ENCODE data around the gene ATG101.

Gene ATG101

DNA sequence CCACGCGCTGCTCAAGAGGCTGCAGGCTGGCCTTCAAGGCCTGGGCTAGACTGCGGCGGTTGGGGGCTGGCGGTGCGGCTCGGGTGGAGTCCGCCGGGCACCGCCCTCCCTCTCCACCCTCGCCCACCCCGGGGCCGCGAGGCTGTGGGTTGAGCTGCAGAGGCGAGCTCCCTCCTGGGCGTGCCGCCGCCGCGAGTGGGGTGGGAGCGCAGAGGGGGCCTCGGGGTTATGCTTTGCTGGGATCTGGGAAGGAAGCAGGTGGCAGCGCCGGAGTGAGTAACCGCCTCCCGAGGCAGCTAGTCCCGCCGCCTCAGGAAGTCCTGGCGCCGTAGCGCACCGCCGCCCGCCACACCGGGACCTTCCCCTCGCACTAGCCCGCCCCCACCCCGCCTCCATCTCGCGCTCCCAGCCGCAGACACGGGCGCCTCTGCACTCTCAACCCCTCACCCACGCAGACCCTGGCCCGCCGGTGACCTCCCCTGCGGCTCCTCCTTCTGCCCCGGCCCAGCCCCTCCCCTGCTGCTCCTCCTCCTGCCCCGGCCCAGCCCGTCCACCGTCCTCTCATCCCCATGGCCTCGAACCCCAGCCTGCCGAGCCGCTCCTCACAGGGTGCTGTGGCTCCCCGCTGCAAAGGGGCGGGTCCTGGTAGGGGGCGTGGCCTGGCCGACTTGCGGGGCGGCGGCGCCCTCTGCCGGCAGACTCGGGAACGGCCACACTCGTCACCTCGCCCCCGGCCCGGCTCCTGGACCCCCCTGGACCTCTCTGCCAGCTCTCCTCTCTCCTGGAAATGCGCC is 46.4 kb upstream of the ATG101 start:
- peaks cover 34% of the 10 kb centered on the region for H3K27me3 ChIP-seq (ENCODE audit: control insufficient read depth, low read length)
- H3K4me1 ChIP-seq (ENCODE audit: control insufficient read depth, low read length), result peaks cover 68% of the 10 kb centered on the region
- no peak for TF ChIP-seq EZH2phosphoT487 (IDR thresholded peaks at IDR 0.05; ENCODE audit: borderline replicate concordance, low read length)
- TF ChIP-seq, protein P1, sequence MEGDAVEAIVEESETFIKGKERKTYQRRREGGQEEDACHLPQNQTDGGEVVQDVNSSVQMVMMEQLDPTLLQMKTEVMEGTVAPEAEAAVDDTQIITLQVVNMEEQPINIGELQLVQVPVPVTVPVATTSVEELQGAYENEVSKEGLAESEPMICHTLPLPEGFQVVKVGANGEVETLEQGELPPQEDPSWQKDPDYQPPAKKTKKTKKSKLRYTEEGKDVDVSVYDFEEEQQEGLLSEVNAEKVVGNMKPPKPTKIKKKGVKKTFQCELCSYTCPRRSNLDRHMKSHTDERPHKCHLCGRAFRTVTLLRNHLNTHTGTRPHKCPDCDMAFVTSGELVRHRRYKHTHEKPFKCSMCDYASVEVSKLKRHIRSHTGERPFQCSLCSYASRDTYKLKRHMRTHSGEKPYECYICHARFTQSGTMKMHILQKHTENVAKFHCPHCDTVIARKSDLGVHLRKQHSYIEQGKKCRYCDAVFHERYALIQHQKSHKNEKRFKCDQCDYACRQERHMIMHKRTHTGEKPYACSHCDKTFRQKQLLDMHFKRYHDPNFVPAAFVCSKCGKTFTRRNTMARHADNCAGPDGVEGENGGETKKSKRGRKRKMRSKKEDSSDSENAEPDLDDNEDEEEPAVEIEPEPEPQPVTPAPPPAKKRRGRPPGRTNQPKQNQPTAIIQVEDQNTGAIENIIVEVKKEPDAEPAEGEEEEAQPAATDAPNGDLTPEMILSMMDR (IDR thresholded peaks at IDR 0.05; ENCODE audit: low read depth, low read length, poor library complexity, severe bottlenecking), result peak; percentile 98
- H3K4me3 ChIP-seq (ENCODE audit: low read length), result peak overlapping the region; percentile 71
- H3K4me2 ChIP-seq (ENCODE audit: low read length), result peak overlapping the region; percentile 92
- H4K20me1 ChIP-seq (ENCODE audit: control insufficient read depth, insufficient read depth, low read depth, low read length), result no peaks in the 10 kb centered on the region
- H3F3A ChIP-seq (ENCODE audit: control insufficient read depth, insufficient read depth), result no peaks in the 10 kb centered on the region; the same call in none of the 2 replicates
- no peaks in the 10 kb centered on the region for H3K9me2 ChIP-seq (replicated peaks; ENCODE audit: control insufficient read depth, low read length)
- H3K36me3 ChIP-seq (ENCODE audit: control insufficient read depth, low read length), result no peaks in the 10 kb centered on the region
- 0 out of 2 replicates have a peak, but pooled peaks cover 2% of the 10 kb centered on the region for H3K79me2 ChIP-seq (ENCODE audit: control insufficient read depth, low read length)
- H3K9me3 ChIP-seq (ENCODE audit: control insufficient read depth, insufficient read depth, low read length), result no peaks in the 10 kb centered on the region
- peak overlapping the region; percentile 64; the same call in 1 of the 2 replicates for H3K27ac ChIP-seq (ENCODE audit: low read depth, low read length)

DNA sequence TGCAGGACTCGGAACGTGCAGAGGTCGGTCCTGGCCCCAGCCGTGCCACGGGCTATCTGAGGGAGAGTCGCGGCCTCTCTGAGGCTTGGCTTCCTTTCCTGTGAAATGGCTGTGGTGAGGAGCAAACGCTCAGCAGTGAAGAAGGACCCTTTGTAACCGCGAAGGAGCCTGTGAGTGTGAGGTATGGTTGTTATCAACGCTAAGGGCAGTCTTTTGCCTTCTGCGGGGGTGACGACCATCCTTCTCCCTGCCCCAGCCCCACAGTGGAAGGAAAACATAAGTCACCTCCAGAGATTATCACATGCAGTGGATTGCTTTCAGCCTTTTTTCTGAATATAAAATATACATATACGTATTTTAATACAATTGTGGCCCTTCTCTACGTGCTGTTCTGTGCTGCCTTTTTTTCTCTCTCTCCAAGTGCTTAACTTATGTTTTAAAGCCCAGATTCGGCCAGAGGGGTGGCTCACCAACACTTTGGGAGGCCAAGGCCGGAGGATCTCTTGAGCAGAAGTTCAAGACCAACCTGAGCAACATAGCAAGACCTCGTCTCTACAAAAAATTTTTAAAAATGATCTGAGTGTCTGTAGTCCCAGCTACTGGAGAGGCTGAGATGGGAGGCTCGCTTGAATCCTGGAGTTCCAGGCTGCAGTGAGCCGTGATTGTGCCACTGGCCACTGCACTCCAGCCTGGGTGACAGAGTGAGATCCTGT is 45.6 kb upstream of the ATG101 start:
- H4K20me1 ChIP-seq (ENCODE audit: control insufficient read depth, insufficient read depth, low read depth, low read length), result no peaks in the 10 kb centered on the region
- peaks cover 68% of the 10 kb centered on the region for H3K4me1 ChIP-seq (ENCODE audit: control insufficient read depth, low read length)
- TF ChIP-seq, protein P1 (IDR thresholded peaks at IDR 0.05; ENCODE audit: low read depth, low read length, poor library complexity, severe bottlenecking), result peak; percentile 43
- TF ChIP-seq EZH2phosphoT487 (IDR thresholded peaks at IDR 0.05; ENCODE audit: borderline replicate concordance, low read length), result no peak
- peaks cover 29% of the 10 kb centered on the region for H3K27me3 ChIP-seq (ENCODE audit: control insufficient read depth, low read length)
- no peaks in the 10 kb centered on the region for H3K9me3 ChIP-seq (ENCODE audit: control insufficient read depth, insufficient read depth, low read length)
- no peaks in the 10 kb centered on the region; the same call in none of the 2 replicates for H3F3A ChIP-seq (ENCODE audit: control insufficient read depth, insufficient read depth)
- H3K79me2 ChIP-seq (ENCODE audit: control insufficient read depth, low read length), result 0 out of 2 replicates have a peak, but pooled peaks cover 2% of the 10 kb centered on the region
- H3K9me2 ChIP-seq (replicated peaks; ENCODE audit: control insufficient read depth, low read length), result no peaks in the 10 kb centered on the region
- H3K27ac ChIP-seq (ENCODE audit: low read depth, low read length), result peak overlapping the region; percentile 64
- H3K36me3 ChIP-seq (ENCODE audit: control insufficient read depth, low read length), result no peaks in the 10 kb centered on the region
- peak overlapping the region; percentile 71 for H3K4me3 ChIP-seq (ENCODE audit: low read length)
- peak overlapping the region; percentile 92 for H3K4me2 ChIP-seq (ENCODE audit: low read length)

DNA sequence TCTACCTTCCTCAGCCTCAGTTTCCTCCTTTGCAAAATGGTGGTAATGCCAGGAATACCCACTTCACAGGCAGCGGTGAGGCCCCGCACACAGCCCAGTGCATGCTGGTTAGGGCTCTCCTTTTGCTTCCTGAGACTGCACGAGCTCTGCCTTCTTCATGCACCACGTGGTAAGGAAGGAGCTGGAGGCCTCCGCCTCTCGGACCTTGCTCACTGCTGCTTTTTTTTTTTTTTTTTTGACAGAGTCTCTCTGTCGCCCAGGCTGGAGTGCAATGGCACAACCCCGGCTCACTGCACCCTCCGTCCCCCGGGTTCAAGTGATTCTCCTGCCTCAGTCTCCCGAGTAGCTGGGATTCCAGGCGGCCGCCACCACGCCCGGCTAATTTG is 44.9 kb upstream of the ATG101 start:
- peak overlapping the region; percentile 64 for H3K27ac ChIP-seq (ENCODE audit: low read depth, low read length)
- peak overlapping the region; percentile 92 for H3K4me2 ChIP-seq (ENCODE audit: low read length)
- no peaks in the 10 kb centered on the region for H3K36me3 ChIP-seq (ENCODE audit: control insufficient read depth, low read length)
- H3K9me2 ChIP-seq (replicated peaks; ENCODE audit: control insufficient read depth, low read length), result no peaks in the 10 kb centered on the region
- peaks cover 68% of the 10 kb centered on the region for H3K4me1 ChIP-seq (ENCODE audit: control insufficient read depth, low read length)
- H3F3A ChIP-seq (ENCODE audit: control insufficient read depth, insufficient read depth), result no peaks in the 10 kb centered on the region; the same call in none of the 2 replicates
- TF ChIP-seq, protein P1 (IDR thresholded peaks at IDR 0.05; ENCODE audit: low read depth, low read length, poor library complexity, severe bottlenecking), result no peak
- TF ChIP-seq EZH2phosphoT487 (IDR thresholded peaks at IDR 0.05; ENCODE audit: borderline replicate concordance, low read length), result no peak
- H3K79me2 ChIP-seq (ENCODE audit: control insufficient read depth, low read length), result 0 out of 2 replicates have a peak, but pooled peaks cover 2% of the 10 kb centered on the region
- H3K9me3 ChIP-seq (ENCODE audit: control insufficient read depth, insufficient read depth, low read length), result no peaks in the 10 kb centered on the region
- H3K27me3 ChIP-seq (ENCODE audit: control insufficient read depth, low read length), result peaks cover 23% of the 10 kb centered on the region
- no peaks in the 10 kb centered on the region for H4K20me1 ChIP-seq (ENCODE audit: control insufficient read depth, insufficient read depth, low read depth, low read length)
- peak overlapping the region; percentile 71 for H3K4me3 ChIP-seq (ENCODE audit: low read length)
